HG03457 (cell line): ENCODE data around the gene SNX19.

Source experiments
- ATAC-seq: cut with Tn5 transposase; IDR thresholded peaks from one replicate; pipeline ENCODE4 v1.9.1; 2021; ENCODE audit warnings: moderate number of reproducible peaks; ENCODE audit not compliant: unreplicated experiment

Gene SNX19

DNA sequence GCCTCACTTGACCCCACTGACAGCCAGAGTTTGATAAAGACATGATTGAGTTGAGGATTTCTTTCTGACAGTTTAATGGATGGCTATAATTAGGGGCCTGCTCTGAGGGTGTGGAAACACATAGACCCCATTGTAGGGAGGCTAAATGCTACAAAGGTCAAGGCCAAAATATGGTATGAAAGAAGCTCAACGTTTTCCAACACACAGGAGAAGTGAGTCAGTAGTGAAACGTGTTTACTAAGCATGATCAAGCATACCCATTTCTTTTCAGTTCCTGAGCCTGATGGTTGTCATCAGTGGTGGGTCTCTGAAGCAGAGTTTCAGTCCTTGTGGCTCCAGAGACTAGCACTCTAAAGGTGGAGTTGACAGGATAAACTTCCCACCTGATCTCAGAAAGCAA lies 69.7 kb downstream of the SNX19 start:
- ATAC-seq = no peak

DNA sequence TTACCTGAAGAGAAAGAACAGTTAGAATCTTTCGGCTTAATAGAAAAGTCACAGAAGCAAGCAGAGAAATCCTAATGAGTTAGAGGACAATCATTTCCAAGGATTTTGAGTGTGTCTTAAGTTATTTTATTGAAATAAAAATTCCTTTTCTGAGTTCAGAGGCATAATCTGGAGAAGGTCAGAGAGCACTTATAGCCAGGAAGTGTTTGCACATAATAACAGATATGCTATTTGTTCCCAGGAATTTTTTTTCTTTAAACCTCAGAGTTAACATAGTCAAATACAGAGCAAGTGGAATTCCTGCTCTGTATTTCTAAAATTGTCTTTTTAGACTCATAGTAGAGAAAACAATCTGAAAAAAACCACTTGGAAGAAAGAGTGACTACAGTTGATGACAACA lies 74.3 kb downstream of the SNX19 start:
- no peak for ATAC-seq

DNA sequence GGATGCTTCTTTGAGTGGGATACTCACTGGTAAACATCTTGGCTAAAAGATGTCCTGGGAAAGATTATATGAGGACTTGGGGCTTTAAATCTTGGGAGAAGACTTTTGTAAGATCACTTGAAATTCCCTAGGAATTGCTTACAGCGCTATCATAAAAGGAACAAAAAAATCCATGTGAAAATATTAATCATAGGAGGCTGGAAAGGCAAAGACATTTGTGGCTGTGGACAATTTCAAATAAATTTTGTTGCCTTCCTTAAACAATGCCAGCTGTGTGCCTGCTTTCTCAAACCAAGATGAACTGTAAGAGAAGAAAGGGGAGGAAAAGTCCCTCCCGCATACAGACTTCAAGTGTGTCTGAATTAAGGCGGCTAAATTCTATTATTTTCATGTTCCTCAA lies 75.6 kb downstream of the SNX19 start:
- no peak for ATAC-seq

DNA sequence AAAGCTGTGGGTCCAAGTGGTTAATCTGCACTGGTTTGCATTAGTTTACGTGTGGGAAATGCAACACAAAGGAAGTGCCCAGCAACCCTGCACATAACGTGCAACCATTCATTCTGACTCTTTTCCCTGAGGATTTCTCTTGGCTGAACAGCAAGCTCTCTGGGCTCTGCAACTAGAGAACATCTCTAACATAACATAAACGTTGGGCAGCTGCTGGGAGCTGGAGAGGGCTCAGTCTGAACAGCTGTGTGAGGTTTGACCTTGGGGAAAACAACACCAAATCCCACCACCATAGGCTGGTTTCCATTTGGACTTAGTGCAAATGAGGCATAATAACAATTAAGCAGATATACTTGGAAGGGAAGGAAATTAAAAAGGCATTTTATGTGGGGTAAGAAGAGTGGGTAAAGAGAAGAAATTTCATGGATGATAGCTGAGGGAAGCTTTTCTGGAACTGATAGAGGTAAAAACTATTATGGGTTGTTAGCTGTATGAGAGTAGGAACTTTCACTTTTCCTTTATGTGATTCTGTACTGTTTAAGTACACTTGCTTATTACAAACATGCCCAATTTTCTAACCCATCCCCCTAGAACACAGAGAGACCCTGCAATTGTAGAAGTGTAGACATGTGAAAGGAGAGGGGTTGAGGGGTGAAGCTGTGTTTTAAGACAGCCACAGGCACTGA lies 76.2 kb downstream of the SNX19 start:
- no peak for ATAC-seq

DNA sequence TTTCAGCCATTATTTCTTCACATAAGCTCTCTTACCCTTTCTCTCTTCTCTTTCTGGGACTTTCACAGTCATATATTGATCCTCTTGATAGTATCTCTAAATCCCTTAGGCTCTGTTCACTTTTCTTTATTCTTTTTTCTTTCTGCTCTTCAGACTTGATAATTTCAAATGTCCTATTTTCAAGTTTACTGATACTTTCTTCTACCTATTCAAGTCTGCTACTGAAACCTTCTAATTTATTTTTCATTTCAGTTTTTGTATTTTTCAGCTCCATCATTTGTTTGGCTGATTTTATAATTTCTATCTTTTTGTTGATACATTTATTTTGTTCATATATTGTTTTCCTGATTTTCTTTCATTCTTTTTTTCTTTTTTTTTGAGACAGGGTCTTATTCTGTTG lies 79.1 kb downstream of the SNX19 start:
- ATAC-seq = no peak

DNA sequence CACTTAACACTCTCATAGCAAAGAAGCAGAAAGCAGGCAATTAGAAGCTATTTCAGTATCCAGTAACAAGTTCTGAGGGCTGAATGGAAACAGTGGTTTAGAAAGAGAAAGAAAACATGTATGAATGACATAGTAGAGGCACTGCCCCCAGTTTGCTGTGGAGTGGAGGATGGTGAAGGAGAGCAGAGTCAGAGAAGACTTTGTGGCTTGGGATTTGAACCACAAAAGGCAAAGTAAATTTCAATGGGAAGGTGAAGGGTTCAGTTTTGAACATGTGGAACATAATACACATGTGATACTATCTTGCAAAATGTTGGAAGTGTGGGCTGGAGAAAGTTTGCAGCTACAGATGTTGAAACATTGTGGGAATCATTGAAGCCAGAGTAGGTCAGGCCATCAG lies 81.4 kb downstream of the SNX19 start:
- ATAC-seq = no peak

DNA sequence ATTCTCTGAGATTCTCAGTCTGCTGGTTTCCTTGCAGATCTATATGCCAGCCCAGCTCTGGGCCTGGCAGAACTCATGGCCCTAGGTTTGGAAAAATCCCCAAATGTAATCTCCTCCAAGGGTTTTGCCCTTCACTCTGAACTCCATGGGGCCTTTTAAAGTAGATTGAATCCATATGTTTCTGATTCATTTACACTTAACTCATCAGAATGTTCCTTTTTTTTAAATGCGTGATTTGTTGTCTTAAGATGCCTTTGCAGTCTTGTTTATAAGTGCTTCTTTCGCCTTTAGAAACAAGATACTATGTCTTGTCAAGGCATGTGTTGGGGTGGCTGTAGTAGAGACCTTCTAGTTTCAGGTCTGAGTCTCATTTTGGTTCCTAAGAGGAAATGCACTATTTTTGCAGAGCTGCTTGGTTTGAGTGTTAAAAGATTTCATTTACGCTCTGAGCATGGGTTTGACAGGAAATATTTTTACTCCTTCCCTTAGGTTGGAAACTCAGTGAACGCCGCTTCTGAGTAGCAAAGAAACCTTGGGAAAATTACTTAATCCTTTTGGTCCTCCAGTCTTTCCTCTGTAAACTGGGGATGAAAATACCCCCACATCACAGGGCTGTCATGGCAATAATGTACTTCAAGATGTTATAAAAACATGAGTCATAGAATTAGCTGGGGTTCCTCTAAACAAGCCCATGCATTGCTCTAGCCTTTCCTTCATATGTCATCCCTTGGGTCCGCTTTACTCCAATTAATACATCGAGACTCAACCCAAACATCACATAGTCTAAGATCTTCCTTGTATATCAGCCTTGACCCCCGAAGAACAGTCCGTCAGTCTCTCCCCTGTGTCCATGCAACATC lies 83.5 kb downstream of the SNX19 start:
- ATAC-seq = no peak

DNA sequence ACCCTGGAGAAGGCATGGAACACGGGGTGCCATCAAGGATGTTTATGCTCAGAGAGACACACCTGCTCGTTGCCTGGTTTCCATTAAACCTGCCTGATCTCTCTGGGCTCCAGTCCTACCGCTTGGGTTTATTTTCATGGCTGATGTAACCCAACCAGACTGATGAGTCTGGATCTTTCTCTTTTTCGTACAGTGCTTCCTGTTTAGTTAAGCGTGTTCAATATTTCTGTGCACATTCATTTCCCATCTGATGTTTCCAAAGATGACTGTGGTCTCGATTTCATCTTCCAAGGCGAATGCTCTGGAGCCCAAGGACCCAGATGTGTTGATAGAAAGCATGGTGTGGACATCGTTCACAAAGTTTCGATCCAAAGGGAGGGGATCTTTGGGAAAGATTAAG lies 84.3 kb downstream of the SNX19 start:
- no peak for ATAC-seq

DNA sequence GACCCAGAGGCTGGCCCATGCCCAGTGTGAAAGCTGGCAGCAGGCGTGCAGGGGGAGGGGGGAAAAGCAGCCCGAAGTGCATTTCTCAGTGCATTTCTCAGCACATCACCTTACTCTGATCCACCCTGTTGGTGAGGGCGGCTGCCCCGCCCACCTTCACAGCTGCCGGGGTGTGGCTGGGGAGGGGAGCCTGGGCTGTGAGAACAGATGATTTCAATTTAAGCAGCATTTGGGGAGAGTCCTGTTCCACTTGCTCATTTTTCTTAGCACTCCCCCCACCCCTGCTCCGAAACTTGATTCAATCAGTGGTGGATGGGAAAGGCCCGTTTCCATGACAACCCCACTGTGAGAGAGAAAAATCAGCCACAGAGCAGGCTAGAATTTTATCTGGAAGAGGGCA lies 84.8 kb downstream of the SNX19 start:
- no peak for ATAC-seq

DNA sequence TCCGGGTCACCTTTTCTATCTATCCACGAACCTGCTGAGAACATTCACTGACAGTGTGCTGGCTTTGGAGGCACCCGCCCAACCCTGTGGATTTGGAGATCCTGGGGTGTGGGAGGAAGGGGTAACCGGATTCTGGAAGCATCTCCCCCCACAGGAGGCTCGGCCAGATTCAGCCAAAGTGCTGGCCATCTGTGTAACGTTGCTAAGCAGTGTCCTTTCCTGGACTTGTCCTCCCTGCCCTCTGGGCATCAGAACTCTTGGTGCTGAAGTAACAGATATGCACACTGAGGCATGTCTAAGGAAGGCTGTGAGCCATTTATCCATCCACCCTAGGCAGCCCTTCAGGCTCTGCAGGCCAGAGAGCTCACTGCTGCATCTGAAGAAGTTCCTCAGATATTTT lies 85.7 kb downstream of the SNX19 start:
- no peak for ATAC-seq

DNA sequence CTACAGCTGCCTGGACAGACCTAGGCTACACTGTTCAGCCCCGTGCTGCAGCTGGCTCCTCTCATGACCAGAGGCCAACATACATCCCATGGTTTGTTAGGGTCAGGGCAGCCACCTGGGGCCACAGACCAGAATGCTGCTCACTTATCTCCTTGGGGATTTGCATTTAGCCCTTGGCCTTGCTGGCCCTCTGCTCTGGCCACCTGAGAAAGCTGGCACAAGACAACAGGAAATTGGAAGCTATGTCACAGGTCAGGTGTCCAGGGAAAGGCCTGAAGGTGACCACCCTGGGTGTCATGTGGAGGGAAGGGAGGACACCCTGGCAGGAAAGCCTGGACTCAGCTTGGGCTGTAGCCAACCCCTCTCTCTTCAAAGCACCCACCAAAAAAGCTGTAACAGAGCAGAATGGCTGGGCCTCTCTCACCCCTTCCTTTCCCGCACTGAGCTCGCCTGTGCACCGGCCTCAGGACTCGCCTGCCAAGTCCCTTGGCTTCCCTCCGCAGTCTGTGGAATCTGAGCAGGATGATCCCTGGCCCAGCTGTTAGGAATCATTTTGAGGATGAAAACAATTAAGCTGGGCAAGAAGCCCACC lies 86.3 kb downstream of the SNX19 start:
- ATAC-seq = no peak

DNA sequence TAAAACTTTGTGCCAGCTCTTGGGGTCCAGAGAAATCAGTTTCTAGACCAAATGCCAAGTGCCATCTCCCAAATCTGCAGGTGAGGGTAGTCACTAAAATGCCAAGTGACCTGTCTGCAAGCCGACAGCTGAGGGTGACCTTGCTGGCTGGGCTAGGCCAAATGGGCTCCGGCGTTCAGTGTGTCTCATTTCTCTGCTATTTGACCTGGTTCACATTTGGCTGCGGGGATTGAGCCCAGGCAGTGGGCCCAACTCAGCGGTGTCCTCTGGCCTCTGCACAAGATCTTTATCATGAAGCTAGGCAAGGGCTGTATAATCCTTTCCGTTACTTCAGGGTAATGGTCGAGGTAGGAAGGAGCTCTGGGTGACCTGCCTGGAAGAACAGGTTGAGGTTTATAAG lies 87.5 kb downstream of the SNX19 start:
- no peak for ATAC-seq

DNA sequence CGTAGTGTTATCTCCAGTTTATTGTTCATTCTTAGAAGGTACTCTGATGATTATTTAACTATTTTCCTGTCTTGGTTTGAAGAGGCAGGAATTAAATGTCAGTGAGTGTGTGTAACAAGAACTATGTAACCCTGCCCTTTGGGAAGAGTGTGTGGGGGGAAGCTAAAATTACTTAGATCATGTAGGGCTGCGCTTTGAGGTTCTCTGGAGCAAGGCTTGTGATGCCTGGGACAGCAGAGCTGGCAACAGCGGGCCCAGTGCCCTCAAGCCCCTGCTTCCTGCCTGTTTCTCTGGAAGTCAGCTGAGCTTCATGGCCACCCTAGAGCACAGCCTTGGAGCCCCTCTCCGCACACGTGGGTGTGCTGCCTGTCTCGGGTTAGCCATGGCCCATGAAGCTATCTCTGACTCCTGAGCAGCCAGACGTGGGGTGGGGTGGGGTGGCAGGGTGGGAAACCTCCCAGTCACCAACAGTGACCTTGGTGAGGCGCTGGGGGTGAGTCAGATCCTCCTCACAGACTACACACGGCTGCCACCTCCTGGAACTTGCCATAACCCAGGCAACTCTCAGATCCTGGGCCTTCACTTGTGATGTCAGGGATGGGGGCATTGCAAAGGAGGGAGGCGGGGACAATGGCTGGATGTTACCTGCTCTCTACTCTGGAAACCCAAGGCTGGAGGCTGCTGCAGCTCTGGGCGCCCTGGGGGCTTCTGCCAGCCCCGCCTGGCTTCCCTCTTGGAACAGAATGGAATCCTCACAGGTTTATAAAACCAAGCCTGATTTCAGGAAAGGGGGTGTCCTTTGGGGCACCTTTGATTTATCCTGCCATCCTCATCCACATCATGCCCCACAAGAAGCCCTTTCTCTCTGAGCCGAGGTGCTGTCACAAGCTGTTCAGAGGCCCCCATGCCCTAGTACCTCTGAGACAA lies 88.6 kb downstream of the SNX19 start:
- ATAC-seq = no peak

DNA sequence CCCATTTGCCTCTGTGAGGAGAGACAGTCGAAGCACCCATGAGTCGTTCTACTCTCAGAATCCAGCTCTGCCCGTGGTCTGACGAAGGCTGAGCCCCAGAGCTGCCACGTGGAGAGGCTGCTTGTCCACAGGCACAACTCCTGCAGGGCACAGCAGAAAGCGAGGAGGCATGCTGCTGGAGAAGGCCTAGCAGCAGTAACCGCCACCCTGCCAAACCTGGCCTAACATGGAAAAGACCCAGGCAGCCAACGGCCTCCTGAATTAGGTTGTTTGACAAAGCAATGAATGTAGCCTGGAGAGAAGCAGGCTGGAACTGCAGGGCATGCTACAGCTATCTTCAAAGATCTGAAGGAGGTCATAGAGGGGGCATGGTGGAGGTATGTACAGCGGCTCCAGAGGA lies 89.7 kb downstream of the SNX19 start:
- no peak for ATAC-seq

DNA sequence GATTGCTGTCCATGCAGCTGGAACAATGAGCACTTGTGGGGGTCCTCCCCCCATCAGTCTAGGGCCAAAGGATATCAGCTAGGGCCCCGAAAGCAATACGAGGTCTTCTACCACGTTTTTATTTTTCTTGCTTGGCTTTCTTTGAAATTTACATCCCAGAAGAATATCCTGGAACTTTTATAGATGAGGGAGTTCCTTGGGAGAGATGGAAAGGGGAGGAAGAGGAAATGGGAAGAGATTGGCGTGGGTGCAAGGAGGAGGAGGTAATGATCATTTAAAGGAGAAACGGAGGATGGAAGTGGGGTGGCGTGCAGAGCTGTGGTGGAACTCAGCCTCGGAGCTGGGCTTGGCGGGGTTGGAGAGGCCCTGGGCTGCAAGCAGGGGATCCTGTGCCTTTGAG lies 90.3 kb downstream of the SNX19 start:
- ATAC-seq = no peak

DNA sequence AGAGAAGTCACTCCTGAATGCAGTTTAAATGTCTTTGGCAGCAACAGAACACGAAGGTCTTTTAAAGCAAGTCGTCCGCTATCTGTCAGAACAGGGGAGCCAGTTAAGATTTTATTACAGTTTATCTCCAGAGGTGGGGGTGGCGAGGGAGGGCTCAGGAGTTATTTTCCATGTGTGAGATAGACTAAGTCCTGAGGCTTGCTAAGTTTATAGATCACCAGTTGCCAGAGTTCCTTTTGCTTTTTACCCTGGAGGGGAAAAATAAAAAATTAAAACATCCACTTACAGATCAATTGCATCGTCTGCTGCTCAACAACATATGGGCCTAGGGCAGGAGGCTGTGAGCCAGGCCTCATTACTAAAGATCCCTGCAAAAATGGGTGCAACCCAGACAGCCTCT lies 90.7 kb downstream of the SNX19 start:
- ATAC-seq = no peak
